HepG2 (cell line): Measurements from ENCODE around the gene PEAK1. TPM values are rescaled to one million over a fixed set of nuclear protein-coding genes. Genes with fewer than 3 reads are reported as not detected.

Experiments used
- ATAC-seq: fragments of 200-7000 bp; cut with Tn5 transposase; 3 replicates; pipeline ENCODE4 v1.9.1; 2020; ENCODE audit warnings: mild to moderate bottlenecking, moderate library complexity
- BruUV-seq: library from RNA; stranded (reverse); fragments of 400-500 nt; replicated peaks from 2 replicates; lab custom pipeline; 2021; lab: Mats Ljungman, UMichigan
- CTCF ChIA-PET: fragments of 300-600 bp; formaldehyde crosslinking; extraction: SDS; loops from one replicate; lab custom pipeline; 2021; ENCODE audit warnings: low total read pairs, inconsistent platforms, low intra/inter-chr PET ratio; lab: Yijun Ruan, JAX
- POLR2A ChIA-PET: fragments of 350-600 bp; sonication (Branson Sonifier 250); formaldehyde crosslinking; loops from one replicate; lab custom pipeline; 2020; ENCODE audit warnings: antibody characterized with exemption, inconsistent platforms; lab: Yijun Ruan, JAX
- DNase-seq: peaks from one replicate; pipeline ENCODE4 v3.0.0-alpha.2; 2015; ENCODE audit warnings: low spot score
- FAIRE-seq: peaks from 3 replicates; lab custom pipeline; 2011; peaks lifted over from hg19 to GRCh38; lab: Jason Lieb, UNC
- H2AFZ ChIP-seq: one replicate; pipeline ENCODE4 v1.6.1; 2011; ENCODE audit warnings: low read length, inconsistent platforms
- H3K27ac ChIP-seq: fragments of 300-600 bp; 3 replicates; pipeline ENCODE4 v1.8.0; 2011; ENCODE audit warnings: mixed run types, mild to moderate bottlenecking, mixed read lengths, low read length, inconsistent platforms; ENCODE audit not compliant: insufficient read depth; ENCODE audit errors: extremely low read length
- H3K27me3 ChIP-seq, 2 experiments: fragments of 200-600 bp in 1 of 2; 2 replicates in 1 of 2; 3 replicates in 1 of 2; pipeline versions ENCODE4 v1.6.0 to v1.8.0; 2011; ENCODE audit warnings: low read length in 2 of 2, mild to moderate bottlenecking in 2 of 2, moderate library complexity in 2 of 2, inconsistent platforms in 1 of 2; ENCODE audit not compliant: insufficient read depth in 2 of 2, control insufficient read depth in 1 of 2
- H3K36me3 ChIP-seq, 2 experiments: fragments of 200-600 bp in 1 of 2; replicated peaks in 1 of 2; 2 replicates in 1 of 2; 3 replicates in 1 of 2; pipeline versions ENCODE4 v1.5.1 to v1.8.0; 2011; ENCODE audit warnings: low read length in 2 of 2, inconsistent platforms in 1 of 2; ENCODE audit not compliant: insufficient read depth in 2 of 2, control insufficient read depth in 1 of 2
- H3K4me1 ChIP-seq: 2 replicates; pipeline ENCODE4 v1.5.1; 2012; ENCODE audit warnings: low read length, inconsistent platforms; ENCODE audit not compliant: insufficient read depth
- H3K4me2 ChIP-seq: 2 replicates; pipeline ENCODE4 v1.6.0; 2011; ENCODE audit warnings: low read depth, low read length, inconsistent platforms
- H3K4me3 ChIP-seq, 3 experiments: fragments of 200-600 bp in 1 of 3; sonication (generic), shearing (Covaris generic) in 1 of 3; replicated peaks in 1 of 3; 2 replicates each; pipeline ENCODE4 v1.5.1; 2011 to 2016; ENCODE audit warnings: low read length in 3 of 3, inconsistent platforms in 2 of 3, low read depth in 2 of 3, mild to moderate bottlenecking in 2 of 3, control low read depth in 1 of 3, mixed read lengths in 1 of 3; ENCODE audit not compliant: insufficient read depth in 1 of 3
- H3K79me2 ChIP-seq: one replicate; pipeline ENCODE4 v1.6.1; 2011; ENCODE audit warnings: low read length, inconsistent platforms; ENCODE audit not compliant: insufficient read depth
- H3K9ac ChIP-seq: 2 replicates; pipeline ENCODE4 v1.6.0; 2011; ENCODE audit warnings: mild to moderate bottlenecking, low read depth, low read length, inconsistent platforms; ENCODE audit not compliant: insufficient read depth
- H3K9me3 ChIP-seq: 2 replicates; pipeline ENCODE4 v1.5.1; 2012; ENCODE audit warnings: mild to moderate bottlenecking, low read length
- H4K20me1 ChIP-seq: 2 replicates; pipeline ENCODE4 v1.6.0; 2011; ENCODE audit warnings: inconsistent platforms, mild to moderate bottlenecking, low read length, moderate library complexity; ENCODE audit not compliant: insufficient read depth
- FOSL2 ChIP-seq: sonication (generic); formaldehyde crosslinking; IDR thresholded peaks from 2 replicates; pipeline ENCODE4 v1.4.0; 2020; ENCODE audit warnings: missing genetic modification reagents
- FOXO4 ChIP-seq: sonication (generic); formaldehyde crosslinking; conservative IDR thresholded peaks from 2 replicates; pipeline ENCODE4 v1.8.1; 2023; ENCODE audit warnings: missing genetic modification reagents
- KIAA2018 ChIP-seq: sonication (generic); formaldehyde crosslinking; IDR thresholded peaks from 2 replicates; pipeline ENCODE4 v1.5.0; 2020; ENCODE audit warnings: mild to moderate bottlenecking, missing genetic modification reagents, borderline replicate concordance
- POLR2A ChIP-seq, 2 experiments: IDR thresholded peaks; 2 replicates each; pipeline ENCODE4 v1.6.1; 2011; ENCODE audit warnings: low read depth in 2 of 2, low read length in 2 of 2, mild to moderate bottlenecking in 1 of 2, moderate library complexity in 1 of 2; ENCODE audit not compliant: insufficient read depth in 1 of 2
- ZBTB10 ChIP-seq: sonication (generic); formaldehyde crosslinking; IDR thresholded peaks from 2 replicates; pipeline ENCODE4 v1.4.0; 2020; ENCODE audit warnings: missing genetic modification reagents, borderline replicate concordance
- ZBTB8A ChIP-seq: sonication (generic); formaldehyde crosslinking; IDR thresholded peaks from 2 replicates; pipeline ENCODE4 v1.4.0; 2020; ENCODE audit warnings: mild to moderate bottlenecking, low read depth, missing genetic modification reagents, borderline replicate concordance
- ZFP41 ChIP-seq: sonication (generic); formaldehyde crosslinking; IDR thresholded peaks from 2 replicates; pipeline ENCODE4 v1.4.0; 2020; ENCODE audit warnings: mild to moderate bottlenecking, missing genetic modification reagents, borderline replicate concordance
- ZNF18 ChIP-seq: sonication (generic); formaldehyde crosslinking; IDR thresholded peaks from 2 replicates; pipeline ENCODE4 v1.8.0; 2022; ENCODE audit warnings: mild to moderate bottlenecking, missing genetic modification reagents; ENCODE audit not compliant: insufficient replicate concordance
- ZNF225 ChIP-seq: sonication (generic); formaldehyde crosslinking; IDR thresholded peaks from 2 replicates; pipeline ENCODE4 v1.4.0; 2020; ENCODE audit warnings: mild to moderate bottlenecking, missing genetic modification reagents
- ZNF331 ChIP-seq: sonication (generic); formaldehyde crosslinking; IDR thresholded peaks from 2 replicates; pipeline ENCODE4 v1.4.0; 2020; ENCODE audit warnings: missing genetic modification reagents
- ZNF569 ChIP-seq: sonication (generic); formaldehyde crosslinking; IDR thresholded peaks from 2 replicates; pipeline ENCODE4 v1.5.0; 2020; ENCODE audit warnings: mild to moderate bottlenecking, missing genetic modification reagents, moderate library complexity, borderline replicate concordance
- in situ Hi-C: cut with HindIII; loops from 2 replicates; pipeline ENCODE4 v1.10.0; 2017; ENCODE audit warnings: low pct_unique_long_range_greater_than_20kb; ENCODE audit not compliant: extremely low pct_ligation_motif_present
- intact Hi-C: fragments of 100-400 bp; cut with micrococcal nuclease; formaldehyde crosslinking; loops from one replicate; pipeline ENCODE4 v1.10.0; 2022; ENCODE audit not compliant: unreplicated experiment
- polyA plus RNA-seq, 8 experiments: library from polyadenylated mRNA; depleted of rRNA in 3 of 8; stranded (reverse) in 7 of 8; unstranded in 1 of 8; fragments of >200 nt; fragmentation: Illumina TruSeq in 4 of 8; extraction: Trizol in 4 of 8; gene quantifications; 2 replicates each; pipeline versions ENCODE4 v1.2.1 to v1.2.3, GENCODE V29; 2011 to 2016; ENCODE audit warnings: low read depth in 4 of 8, missing spikeins in 1 of 8, mixed read lengths in 1 of 8; ENCODE audit not compliant: insufficient read depth in 1 of 8
- total RNA-seq, 5 experiments: library from RNA; depleted of rRNA; stranded (reverse); fragments of >200 nt; fragmentation: Illumina TruSeq; extraction: Trizol; gene quantifications; 2 replicates each; pipeline ENCODE4 v1.2.3, GENCODE V29; 2016; ENCODE audit warnings: low read depth in 1 of 5

Gene PEAK1
- total and polyA plus RNA-seq, 2 of the 13 experiments (the other 11 are each of a cell fraction or from before 2014, with no cell fraction given) = 6.0 to 6.6 TPM

GRCh38 chr15:77196381-77196780 is 223.5 kb downstream of the PEAK1 start:
- Histone ChIP-seq H3K4me3 (no peak overlapping the region), H4K20me1 (no peaks in the 10 kb centered on the region), H3K79me2 (no peaks in the 10 kb centered on the region), H3K9ac (no peak overlapping the region), H3K36me3 (no peaks in the 10 kb centered on the region), H3K4me1 (no peaks in the 10 kb centered on the region), H3K9me3 (no peaks in the 10 kb centered on the region), H3K27me3 (no peaks in the 10 kb centered on the region), H3K27ac (no peak overlapping the region), H3K4me2 (no peak overlapping the region), H2AFZ (no peak overlapping the region)
- FAIRE-seq = no peak
- no peak for ATAC-seq
- CTCF ChIA-PET = no interaction called here
- POLR2A ChIA-PET = no interaction called here
- intact Hi-C loops = no loop called here
- no TSS peak for BruUV-seq
- in situ Hi-C loops = no loop called here
- no peak for DNase-seq
- TF ChIP-seq ZNF18 (CRISPR knock-in tag) (no peak), POLR2A (IDR thresholded peaks at IDR 0.05; ENCODE audit: insufficient read depth in 1 of 2, low read depth in 2 of 2, low read length in 2 of 2) (no peak), ZBTB8A (CRISPR knock-in tag) (no peak), KIAA2018 (CRISPR knock-in tag) (no peak), ZFP41 (CRISPR knock-in tag) (no peak), ZNF225 (CRISPR knock-in tag) (no peak), ZBTB10 (no peak), ZNF569 (CRISPR knock-in tag) (no peak), FOXO4 (CRISPR knock-in tag) (no peak), FOSL2 (CRISPR knock-in tag) (no peak), ZNF331 (no peak)
